ENCODE measurements around the gene PFAS.

PFAS gene

DNA sequence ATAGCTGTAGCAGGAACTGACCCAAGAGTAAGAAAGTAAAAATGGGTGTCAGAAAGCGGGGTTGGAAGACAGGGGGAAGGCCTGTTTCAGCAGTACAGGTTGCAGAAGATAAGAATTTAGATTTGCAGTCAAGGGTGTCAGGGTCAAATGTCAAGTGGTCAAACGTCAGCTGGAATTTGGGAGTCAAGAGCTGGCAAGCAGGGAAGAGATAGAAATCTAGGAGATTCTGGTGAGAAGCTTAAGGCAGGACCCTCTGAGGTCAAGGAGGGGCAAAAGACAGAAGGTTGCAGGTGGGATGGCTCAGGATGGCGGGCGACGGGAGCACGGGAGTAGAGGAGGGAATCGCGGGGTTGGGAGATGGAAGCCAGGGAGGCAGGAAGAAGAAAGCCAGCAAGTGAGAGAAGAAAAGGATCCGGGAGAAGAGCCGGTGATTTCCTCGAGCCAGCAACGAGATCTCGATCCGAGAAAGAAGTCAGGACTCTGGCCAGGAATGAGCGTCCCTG lies 45.8 kb downstream of the PFAS start:
- DNase-seq (ENCODE audit: low read depth, low spot score): no peak

DNA sequence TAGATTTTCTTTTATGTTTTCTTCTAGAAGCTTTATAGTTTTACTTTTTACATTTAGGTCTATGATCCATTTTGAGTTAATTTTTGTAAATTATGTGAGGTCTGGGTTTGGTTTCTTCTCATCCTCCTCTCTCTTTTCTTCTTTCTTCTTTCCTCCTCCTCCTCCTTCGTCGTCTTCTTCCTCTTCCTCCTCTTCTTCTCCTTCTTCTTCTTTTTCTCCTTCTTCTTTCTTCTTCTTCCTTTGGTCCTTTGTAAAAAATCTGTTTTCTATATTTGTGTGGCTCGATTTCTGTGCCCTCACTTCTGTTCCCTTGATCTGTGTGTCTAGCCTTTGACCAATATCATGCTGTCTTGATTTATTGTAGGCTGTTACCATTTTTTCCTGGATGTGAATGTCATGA lies 51.1 kb downstream of the PFAS start:
- DNase-seq (ENCODE audit: low read depth, low spot score): no peak

DNA sequence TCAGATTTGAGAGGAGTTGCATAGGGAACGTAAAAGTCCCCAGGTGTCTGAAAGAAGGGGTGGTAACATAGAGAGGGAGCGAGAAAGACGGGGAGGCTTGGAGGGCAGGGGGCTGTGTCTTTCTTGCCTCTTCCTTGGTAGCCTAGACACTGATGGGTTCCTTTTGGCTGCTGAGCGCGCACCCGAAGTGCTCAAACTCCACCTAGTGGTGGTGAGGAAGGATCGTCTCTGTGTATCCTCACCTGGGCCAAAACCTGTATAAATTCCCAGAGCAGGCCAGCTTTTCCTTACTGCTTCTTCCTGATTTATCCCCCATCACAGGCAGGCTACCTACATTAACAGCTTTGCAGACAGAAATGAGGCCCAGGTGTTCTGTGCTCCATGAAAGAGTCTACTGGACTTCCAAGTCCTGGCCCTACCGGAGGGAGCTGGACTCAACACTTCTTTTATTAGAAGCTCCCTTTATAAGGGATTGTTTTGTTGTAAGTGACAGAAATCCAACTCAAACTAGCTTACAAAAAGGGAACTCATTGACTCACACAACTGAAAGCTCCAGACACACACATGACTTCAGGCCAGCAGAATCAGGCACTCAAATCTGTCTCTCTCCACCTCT lies 51.6 kb downstream of the PFAS start:
- DNase-seq (ENCODE audit: low read depth, low spot score): peak; percentile 78

DNA sequence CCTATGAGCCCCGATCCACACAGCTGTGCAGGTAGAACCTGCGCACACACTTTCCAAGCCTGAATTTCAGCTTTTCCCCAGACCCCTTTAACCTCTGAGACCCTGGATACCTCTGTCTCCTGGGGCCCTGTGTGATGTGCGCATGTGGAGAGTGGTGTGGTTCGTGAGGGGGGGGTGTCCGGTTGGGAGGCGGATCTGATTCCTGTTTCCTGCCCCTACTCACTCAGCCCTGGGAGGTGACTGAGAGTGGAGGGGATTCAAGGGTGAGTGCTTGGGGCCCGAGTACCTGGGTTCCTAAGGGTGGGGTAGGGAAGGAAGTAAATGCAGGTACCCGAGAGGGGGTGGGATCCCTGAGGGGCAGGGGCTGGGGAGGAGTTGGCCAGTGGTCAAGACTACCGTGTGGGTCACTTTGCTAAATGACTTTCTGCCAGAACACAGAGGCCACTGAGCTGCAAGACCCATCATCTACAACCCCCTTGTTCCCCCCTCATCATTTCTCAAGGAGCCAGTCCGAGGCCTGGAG lies 61.6 kb downstream of the PFAS start:
- DNase-seq (ENCODE audit: low read depth, low spot score): no peak

DNA sequence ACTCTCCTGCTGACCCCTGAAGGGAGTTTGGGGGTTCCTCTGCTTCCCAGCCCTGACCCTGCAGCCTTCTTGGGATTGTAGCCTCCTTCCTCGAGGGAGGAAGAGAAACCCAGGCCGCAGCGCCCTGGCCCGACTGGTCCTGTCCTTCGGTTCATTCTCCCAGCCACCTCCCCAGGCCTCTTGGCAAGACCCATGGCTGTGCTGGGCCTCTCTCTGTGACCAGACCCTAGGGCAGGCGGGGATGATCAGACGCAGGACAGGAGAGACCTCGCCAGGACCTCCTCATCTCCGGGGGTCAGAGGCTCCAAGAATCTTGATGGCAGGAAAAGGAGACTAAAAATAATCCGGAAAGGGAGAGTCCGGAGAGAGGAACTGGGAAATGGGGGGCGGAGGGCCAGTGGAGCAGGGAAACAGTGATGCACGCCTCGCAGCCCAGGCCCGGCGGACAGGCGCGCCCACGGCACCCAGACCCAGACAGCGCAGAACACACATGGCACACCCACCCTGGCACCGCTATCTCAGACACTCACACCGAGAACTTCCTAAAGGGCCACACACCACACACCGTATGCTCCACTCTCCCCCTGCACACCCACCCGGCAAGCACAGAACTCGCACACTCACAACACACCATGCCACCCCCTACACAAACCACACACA lies 62.2 kb downstream of the PFAS start:
- no peak for DNase-seq (ENCODE audit: low read depth, low spot score)

DNA sequence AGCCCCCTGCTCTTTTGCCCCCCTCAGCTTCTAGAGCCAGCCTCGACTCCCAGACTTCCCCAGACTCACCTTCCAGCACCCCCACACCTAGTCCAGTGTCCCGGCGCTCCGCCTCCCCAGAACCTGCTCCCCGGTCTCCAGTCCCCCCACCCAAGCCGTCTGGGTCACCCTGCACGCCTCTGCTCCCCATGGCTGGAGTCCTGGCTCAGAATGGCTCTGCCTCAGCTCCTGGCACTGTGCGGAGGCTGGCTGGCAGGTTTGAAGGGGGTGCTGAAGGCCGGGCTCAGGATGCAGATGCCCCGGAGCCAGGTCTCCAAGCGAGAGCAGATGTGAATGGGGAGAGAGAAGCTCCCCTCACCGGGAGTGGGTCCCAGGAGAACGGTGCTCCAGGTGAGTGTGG lies 63.2 kb downstream of the PFAS start:
- DNase-seq (ENCODE audit: low read depth, low spot score): no peak

DNA sequence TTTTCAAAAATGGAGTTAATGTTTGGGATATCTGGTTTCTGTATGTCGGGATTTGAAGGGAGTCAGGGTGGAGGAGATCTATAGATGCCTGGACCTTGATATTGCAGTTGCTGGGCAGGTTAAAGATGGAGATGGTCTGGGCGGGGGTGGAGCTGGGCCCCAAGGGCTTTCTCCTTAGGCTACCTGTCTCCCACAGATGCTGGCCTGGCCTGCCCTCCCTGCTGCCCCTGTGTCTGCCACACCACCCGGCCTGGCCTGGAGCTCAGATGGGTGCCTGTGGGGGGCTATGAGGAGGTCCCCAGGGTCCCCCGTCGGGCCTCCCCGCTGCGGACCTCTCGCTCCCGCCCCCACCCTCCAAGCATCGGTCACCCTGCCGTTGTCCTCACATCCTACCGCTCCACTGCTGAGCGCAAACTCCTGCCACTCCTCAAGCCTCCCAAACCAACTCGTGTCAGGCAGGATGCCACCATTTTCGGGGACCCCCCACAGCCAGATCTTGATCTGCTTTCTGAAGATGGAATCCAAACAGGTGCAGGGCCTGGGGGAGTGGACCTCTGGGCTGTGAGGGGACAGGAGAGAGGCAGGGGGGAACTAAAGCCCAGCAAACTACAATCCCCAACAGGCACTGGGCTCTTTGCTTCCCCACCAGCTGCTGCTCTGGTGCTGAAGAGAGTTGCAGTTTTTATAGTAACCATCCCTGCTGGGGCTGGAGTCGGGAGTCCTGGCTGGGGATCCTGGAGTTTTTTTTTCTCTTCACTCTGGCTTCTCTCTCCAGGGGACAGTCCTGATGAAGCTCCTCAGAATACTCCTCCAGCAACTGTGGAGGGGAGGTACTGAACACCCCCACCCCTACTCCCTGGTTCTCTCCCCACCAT lies 63.9 kb downstream of the PFAS start:
- DNase-seq (ENCODE audit: low read depth, low spot score): peak; percentile 18

DNA sequence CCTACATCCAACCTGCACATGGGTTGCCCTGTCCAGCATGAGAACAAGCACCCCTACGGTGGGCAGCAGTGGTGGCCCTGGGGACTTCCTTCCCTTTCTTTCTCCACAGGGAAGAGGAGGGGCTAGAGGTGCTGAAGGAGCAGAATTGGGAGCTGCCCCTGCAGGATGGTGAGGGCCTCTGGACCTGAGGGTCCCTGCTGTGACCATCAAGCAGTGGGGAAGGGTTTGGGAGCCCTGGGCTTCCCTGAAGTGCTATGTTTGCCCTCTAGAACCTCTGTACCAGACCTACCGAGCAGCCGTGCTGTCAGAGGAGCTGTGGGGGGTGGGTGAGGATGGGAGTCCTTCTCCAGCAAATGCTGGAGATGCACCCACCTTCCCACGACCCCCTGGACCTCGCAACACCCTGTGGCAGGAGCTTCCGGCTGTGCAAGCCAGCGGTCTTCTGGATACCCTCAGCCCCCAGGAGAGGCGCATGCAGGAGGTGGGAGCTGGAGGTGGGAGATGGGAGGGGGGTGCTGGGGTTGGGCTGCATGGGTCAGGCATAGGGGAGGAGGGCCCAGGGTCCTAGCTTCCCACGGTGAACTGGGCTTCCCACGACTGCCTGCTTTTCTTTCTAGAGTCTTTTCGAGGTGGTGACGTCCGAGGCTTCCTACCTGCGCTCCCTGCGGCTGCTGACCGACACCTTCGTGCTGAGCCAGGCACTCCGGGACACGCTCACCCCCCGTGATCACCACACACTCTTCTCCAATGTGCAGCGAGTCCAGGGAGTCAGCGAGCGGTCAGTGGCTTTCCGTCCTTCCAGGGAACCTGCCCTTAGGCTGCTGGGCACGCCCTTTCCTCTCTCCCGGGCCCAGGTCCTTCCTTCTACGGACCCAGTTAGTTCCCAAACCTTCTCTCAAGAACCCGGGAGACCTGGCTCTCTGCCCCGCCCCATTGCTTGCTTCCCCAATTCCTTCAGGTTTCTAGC lies 66.0 kb downstream of the PFAS start:
- no peak for DNase-seq (ENCODE audit: low read depth, low spot score)

DNA sequence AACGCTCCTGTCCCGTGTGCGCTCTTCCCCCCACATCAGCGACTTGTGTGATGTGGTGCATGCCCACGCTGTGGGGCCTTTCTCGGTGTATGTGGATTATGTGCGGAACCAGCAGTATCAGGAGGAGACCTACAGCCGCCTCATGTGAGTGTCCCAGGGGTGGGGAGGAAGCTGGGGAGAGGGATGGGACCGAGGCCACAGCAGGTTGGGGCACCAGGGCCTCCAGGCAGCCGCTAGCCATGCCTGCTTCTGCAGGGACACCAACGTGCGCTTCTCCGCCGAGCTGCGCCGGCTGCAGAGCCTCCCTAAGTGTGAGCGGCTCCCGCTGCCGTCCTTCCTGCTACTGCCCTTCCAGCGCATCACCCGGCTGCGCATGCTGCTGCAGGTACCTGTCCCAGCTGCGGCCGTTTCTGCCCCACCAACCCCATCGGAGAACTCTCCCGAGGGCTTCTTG lies 66.7 kb downstream of the PFAS start:
- DNase-seq (ENCODE audit: low read depth, low spot score): no peak

DNA sequence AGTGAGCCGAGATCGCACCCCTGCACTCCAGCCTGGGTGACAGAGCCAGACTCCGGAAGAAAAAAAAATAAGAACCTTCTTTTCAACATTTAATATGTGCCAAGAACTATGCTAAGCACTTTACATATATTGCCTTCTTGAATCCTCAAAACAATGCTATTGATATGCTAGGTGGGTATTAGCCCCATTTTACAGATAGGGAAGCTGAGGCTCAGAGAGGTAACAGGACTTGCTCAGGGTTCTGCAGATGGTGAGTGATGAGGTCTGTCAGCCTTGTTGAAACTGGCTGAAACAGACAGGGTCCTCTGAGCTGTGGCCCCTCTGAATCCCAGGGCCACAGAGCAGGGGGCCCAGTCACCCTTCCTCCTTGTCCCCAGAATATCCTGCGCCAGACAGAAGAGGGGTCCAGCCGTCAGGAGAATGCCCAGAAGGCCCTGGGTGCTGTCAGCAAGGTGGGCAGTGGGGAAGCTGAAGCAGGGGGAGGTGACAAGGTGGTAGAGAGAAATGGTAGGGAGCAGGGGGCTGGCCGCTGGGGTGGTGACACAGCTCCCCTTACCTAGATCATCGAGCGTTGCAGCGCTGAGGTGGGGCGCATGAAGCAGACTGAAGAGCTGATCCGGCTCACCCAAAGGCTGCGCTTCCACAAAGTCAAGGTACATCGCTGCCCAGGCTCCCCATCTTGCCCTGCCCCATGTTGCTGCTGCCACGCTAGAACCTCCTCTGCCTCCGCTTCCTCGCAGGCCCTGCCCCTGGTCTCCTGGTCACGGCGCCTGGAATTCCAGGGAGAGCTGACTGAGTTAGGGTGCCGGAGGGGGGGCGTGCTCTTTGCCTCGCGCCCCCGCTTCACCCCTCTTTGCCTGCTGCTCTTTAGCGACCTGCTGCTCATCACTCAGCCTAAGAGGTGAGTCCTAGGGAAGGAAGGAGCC lies 69.2 kb downstream of the PFAS start:
- no peak for DNase-seq (ENCODE audit: low read depth, low spot score)
